PFSK-1 (cell line): Measurements from ENCODE around the gene ACBD4.

ENCODE experiments used
- FOXP2 ChIP-seq: optimal IDR thresholded peaks from 2 replicates; pipeline ENCODE3; 2011; ENCODE audit warnings: borderline replicate concordance, control low read depth, inconsistent platforms; ENCODE audit not compliant: insufficient read depth; ENCODE audit errors: extremely low read length, extremely low read depth
- POLR2AphosphoS5 ChIP-seq: IDR thresholded peaks from 2 replicates; pipeline ENCODE4 v1.6.1; 2012; ENCODE audit warnings: low read depth, mild to moderate bottlenecking, control low read depth, low read length, moderate library complexity
- SIN3A ChIP-seq: IDR thresholded peaks from 2 replicates; pipeline ENCODE4 v1.6.1; 2012; ENCODE audit warnings: mild to moderate bottlenecking, low read length, moderate library complexity, borderline replicate concordance; ENCODE audit not compliant: insufficient read depth
- TAF1 ChIP-seq: IDR thresholded peaks from 2 replicates; pipeline ENCODE4 v1.6.1; 2012; ENCODE audit warnings: low read length, control low read depth, borderline replicate concordance; ENCODE audit not compliant: insufficient read depth
- TF ChIP-seq, protein P1 (sequence below), 2 experiments: IDR thresholded peaks; 2 replicates each; pipeline versions ENCODE4 v1.6.1 to v1.8.0; 2011 to 2012; ENCODE audit warnings: low read depth in 2 of 2, low read length in 2 of 2, control low read depth in 1 of 2, inconsistent platforms in 1 of 2, mild to moderate bottlenecking in 1 of 2, moderate library complexity in 1 of 2; ENCODE audit not compliant: insufficient read depth in 1 of 2

ACBD4 gene

GRCh38 chr17:45087978-45088377 is 47.5 kb upstream of the ACBD4 start:
- TF ChIP-seq, protein P1, sequence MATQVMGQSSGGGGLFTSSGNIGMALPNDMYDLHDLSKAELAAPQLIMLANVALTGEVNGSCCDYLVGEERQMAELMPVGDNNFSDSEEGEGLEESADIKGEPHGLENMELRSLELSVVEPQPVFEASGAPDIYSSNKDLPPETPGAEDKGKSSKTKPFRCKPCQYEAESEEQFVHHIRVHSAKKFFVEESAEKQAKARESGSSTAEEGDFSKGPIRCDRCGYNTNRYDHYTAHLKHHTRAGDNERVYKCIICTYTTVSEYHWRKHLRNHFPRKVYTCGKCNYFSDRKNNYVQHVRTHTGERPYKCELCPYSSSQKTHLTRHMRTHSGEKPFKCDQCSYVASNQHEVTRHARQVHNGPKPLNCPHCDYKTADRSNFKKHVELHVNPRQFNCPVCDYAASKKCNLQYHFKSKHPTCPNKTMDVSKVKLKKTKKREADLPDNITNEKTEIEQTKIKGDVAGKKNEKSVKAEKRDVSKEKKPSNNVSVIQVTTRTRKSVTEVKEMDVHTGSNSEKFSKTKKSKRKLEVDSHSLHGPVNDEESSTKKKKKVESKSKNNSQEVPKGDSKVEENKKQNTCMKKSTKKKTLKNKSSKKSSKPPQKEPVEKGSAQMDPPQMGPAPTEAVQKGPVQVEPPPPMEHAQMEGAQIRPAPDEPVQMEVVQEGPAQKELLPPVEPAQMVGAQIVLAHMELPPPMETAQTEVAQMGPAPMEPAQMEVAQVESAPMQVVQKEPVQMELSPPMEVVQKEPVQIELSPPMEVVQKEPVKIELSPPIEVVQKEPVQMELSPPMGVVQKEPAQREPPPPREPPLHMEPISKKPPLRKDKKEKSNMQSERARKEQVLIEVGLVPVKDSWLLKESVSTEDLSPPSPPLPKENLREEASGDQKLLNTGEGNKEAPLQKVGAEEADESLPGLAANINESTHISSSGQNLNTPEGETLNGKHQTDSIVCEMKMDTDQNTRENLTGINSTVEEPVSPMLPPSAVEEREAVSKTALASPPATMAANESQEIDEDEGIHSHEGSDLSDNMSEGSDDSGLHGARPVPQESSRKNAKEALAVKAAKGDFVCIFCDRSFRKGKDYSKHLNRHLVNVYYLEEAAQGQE (IDR thresholded peaks at IDR 0.05; ENCODE audit: insufficient read depth in 1 of 2, low read depth in 2 of 2, low read length in 2 of 2): no peak
- TF ChIP-seq SIN3A: no peak
- no peak for TF ChIP-seq POLR2AphosphoS5
- TF ChIP-seq TAF1: no peak
- no peak for TF ChIP-seq FOXP2

DNA sequence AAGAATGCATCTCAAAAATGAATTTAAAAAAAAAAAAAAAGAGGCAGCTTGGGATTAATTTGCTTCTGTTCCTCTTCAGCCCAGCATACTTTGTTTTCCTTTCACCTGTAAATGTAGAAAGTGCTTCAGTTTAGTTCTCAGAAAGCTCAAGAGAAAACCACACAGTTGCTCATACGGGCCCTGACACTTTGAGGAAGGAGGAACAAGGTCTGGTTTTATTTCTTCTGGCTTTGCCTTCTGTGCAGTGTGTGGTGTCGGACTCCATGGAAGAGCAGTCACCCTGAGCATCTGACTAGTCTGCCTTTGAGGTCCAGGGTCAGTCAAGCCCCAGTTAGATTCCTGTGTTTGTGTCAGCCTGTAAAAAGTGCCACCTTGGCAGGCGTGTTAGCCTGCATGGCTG is 46.7 kb upstream of the ACBD4 start:
- TF ChIP-seq SIN3A (no peak), FOXP2 (no peak), POLR2AphosphoS5 (no peak), TAF1 (no peak)
- TF ChIP-seq, protein P1 (IDR thresholded peaks at IDR 0.05; ENCODE audit: insufficient read depth in 1 of 2, low read depth in 2 of 2, low read length in 2 of 2): no peak

DNA sequence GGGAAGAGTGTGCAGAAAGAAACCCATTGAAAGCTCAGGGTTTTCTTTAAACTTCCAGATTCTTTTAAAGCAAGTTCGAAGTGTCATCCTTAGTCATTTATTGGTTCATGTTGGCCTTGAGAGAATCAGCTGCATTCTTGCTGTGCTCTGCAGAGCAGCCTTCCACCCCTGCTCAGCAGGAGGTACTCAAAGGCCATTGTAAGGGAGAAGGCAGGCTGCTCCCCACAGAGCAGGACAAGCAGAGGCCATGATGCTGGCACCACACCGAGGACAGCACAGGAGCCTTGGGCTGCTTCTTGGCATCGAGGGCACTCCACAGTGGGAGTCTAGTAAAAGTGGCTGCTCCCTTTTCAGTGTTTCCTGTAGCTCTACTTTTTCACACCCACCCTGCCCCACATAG is 44.8 kb upstream of the ACBD4 start:
- TF ChIP-seq TAF1 (no peak), SIN3A (no peak)
- TF ChIP-seq, protein P1 (IDR thresholded peaks at IDR 0.05; ENCODE audit: insufficient read depth in 1 of 2, low read depth in 2 of 2, low read length in 2 of 2): no peak

DNA sequence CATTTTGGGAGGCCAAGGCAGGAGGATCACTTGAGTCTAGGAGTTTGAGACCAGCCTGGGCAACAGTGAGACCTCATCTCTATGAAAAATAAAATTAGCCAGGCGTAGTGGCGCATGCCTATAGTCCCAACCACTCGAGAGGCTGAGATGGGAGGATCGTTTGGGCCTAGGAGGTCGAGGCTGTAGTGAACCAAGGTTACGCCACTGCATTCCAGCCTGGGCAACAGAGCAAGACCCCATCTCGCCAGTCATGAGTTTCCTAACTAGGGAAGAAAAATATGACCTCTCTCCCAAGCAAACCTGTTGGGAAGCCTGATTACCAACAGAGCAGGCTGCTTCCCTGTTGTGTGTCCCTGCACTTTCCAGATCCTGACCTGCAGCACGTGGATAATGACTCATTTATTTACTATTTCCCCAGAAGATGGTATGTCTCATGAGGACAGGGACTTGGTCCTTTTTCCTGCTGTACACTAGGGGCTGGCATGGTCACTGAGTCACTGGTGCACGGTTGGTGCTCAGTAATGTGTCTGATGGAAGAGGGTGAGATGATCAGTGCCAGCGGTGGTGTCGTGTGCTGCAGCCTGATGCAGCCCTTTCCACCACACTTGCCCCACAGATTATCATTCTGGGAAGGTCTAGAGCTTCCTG is 43.6 kb upstream of the ACBD4 start:
- TF ChIP-seq, protein P1 (IDR thresholded peaks at IDR 0.05; ENCODE audit: insufficient read depth in 1 of 2, low read depth in 2 of 2, low read length in 2 of 2): no peak
- no peak for TF ChIP-seq POLR2AphosphoS5
- TF ChIP-seq TAF1: no peak
- TF ChIP-seq SIN3A: no peak
- TF ChIP-seq FOXP2: no peak
